HepG2 (cell line): ENCODE data around the gene TSPAN31. TPM values are rescaled to one million over a fixed set of nuclear protein-coding genes. Genes with fewer than 3 reads are reported as not detected.

Source experiments
- ARNTL ChIP-seq: sonication (generic); formaldehyde crosslinking; IDR thresholded peaks from 2 replicates; pipeline ENCODE4 v1.4.0; 2020; ENCODE audit warnings: mild to moderate bottlenecking, missing genetic modification reagents
- ETV6 ChIP-seq: sonication (generic); formaldehyde crosslinking; conservative IDR thresholded peaks from 2 replicates; pipeline ENCODE4 v1.4.0; 2020; ENCODE audit warnings: missing genetic modification reagents
- GLI4 ChIP-seq: sonication (generic); formaldehyde crosslinking; IDR thresholded peaks from 2 replicates; pipeline ENCODE4 v1.5.1; 2020; ENCODE audit warnings: missing genetic modification reagents, mild to moderate bottlenecking, moderate library complexity, borderline replicate concordance
- MXD4 ChIP-seq: IDR thresholded peaks from 2 replicates; pipeline ENCODE4 v1.6.1; 2016; ENCODE audit warnings: mild to moderate bottlenecking, missing biosample characterization, missing genetic modification reagents
- NCOA1 ChIP-seq: sonication (generic); formaldehyde crosslinking; IDR thresholded peaks from 2 replicates; pipeline ENCODE4 v1.9.0; 2021; ENCODE audit warnings: missing genetic modification reagents
- SALL1 ChIP-seq: sonication (generic); formaldehyde crosslinking; IDR thresholded peaks from 2 replicates; pipeline ENCODE4 v1.8.0; 2022; ENCODE audit warnings: mild to moderate bottlenecking, missing genetic modification reagents
- SRSF9 ChIP-seq: fragments of 200-400 bp; formaldehyde crosslinking; IDR thresholded peaks from 2 replicates; pipeline ENCODE4 v1.6.1; 2018; ENCODE audit warnings: borderline replicate concordance, mild to moderate bottlenecking, low read depth, low read length; ENCODE audit not compliant: insufficient read depth, poor library complexity, severe bottlenecking
- XBP1 ChIP-seq: sonication (generic); formaldehyde crosslinking; IDR thresholded peaks from 2 replicates; pipeline ENCODE4 v1.5.0; 2020; ENCODE audit warnings: missing genetic modification reagents
- YY1 ChIP-seq: IDR thresholded peaks from 2 replicates; pipeline ENCODE4 v1.6.1; 2011; ENCODE audit warnings: low read length, low read depth, moderate library complexity, mild to moderate bottlenecking; ENCODE audit not compliant: insufficient read depth, insufficient replicate concordance
- ZFYVE20 ChIP-seq: sonication (generic); formaldehyde crosslinking; IDR thresholded peaks from 2 replicates; pipeline ENCODE4 v1.8.0; 2023; ENCODE audit warnings: low read depth, mild to moderate bottlenecking, moderate library complexity, missing genetic modification reagents, borderline replicate concordance
- ZNF138 ChIP-seq: sonication (generic); formaldehyde crosslinking; IDR thresholded peaks from 2 replicates; pipeline ENCODE4 v1.5.0; 2020; ENCODE audit warnings: mild to moderate bottlenecking, low read depth, missing genetic modification reagents
- ZNF337 ChIP-seq: sonication (generic); formaldehyde crosslinking; IDR thresholded peaks from 2 replicates; pipeline ENCODE4 v1.5.1; 2020; ENCODE audit warnings: missing genetic modification reagents, low read depth, mild to moderate bottlenecking, borderline replicate concordance
- ZNF607 ChIP-seq: sonication (generic); formaldehyde crosslinking; IDR thresholded peaks from 2 replicates; pipeline ENCODE4 v1.5.1; 2020; ENCODE audit warnings: missing genetic modification reagents, mild to moderate bottlenecking, borderline replicate concordance
- ZNF615 ChIP-seq: sonication (generic); formaldehyde crosslinking; IDR thresholded peaks from 2 replicates; pipeline ENCODE4 v1.5.0; 2020; ENCODE audit warnings: mild to moderate bottlenecking, missing genetic modification reagents, borderline replicate concordance
- ZNF670 ChIP-seq: sonication (generic); formaldehyde crosslinking; IDR thresholded peaks from 2 replicates; pipeline ENCODE4 v1.8.0; 2022; ENCODE audit warnings: mild to moderate bottlenecking, missing genetic modification reagents, borderline replicate concordance
- ZNF766 ChIP-seq: sonication (generic); formaldehyde crosslinking; IDR thresholded peaks from 2 replicates; pipeline ENCODE4 v1.5.0; 2020; ENCODE audit warnings: missing genetic modification reagents, borderline replicate concordance
- ZNF790 ChIP-seq: sonication (generic); formaldehyde crosslinking; IDR thresholded peaks from 2 replicates; pipeline ENCODE4 v1.8.0; 2022; ENCODE audit warnings: missing genetic modification reagents, mild to moderate bottlenecking, borderline replicate concordance
- polyA plus RNA-seq, 8 experiments: library from polyadenylated mRNA; depleted of rRNA in 3 of 8; stranded (reverse) in 7 of 8; unstranded in 1 of 8; fragments of >200 nt; fragmentation: Illumina TruSeq in 4 of 8; extraction: Trizol in 4 of 8; gene quantifications; 2 replicates each; pipeline versions ENCODE4 v1.2.1 to v1.2.3, GENCODE V29; 2011 to 2016; ENCODE audit warnings: low read depth in 4 of 8, missing spikeins in 1 of 8, mixed read lengths in 1 of 8; ENCODE audit not compliant: insufficient read depth in 1 of 8
- total RNA-seq, 5 experiments: library from RNA; depleted of rRNA; stranded (reverse); fragments of >200 nt; fragmentation: Illumina TruSeq; extraction: Trizol; gene quantifications; 2 replicates each; pipeline ENCODE4 v1.2.3, GENCODE V29; 2016; ENCODE audit warnings: low read depth in 1 of 5
- TF ChIP-seq, protein P1 (sequence below): sonication (generic); formaldehyde crosslinking; conservative IDR thresholded peaks from 2 replicates; pipeline ENCODE4 v1.4.0; 2020; ENCODE audit warnings: missing genetic modification reagents
- TF ChIP-seq, protein P2 (sequence below): sonication (generic); formaldehyde crosslinking; IDR thresholded peaks from 2 replicates; pipeline ENCODE4 v1.8.0; 2022; ENCODE audit warnings: mild to moderate bottlenecking, missing genetic modification reagents; ENCODE audit not compliant: insufficient replicate concordance
- TF ChIP-seq, protein P3 (sequence below): IDR thresholded peaks from 2 replicates; pipeline ENCODE4 v1.6.1; 2018; ENCODE audit warnings: missing genetic modification reagents
- TF ChIP-seq, protein P4 (sequence below): sonication (generic); formaldehyde crosslinking; IDR thresholded peaks from 2 replicates; pipeline ENCODE4 v1.8.1; 2022; ENCODE audit warnings: mild to moderate bottlenecking, missing genetic modification reagents
- TF ChIP-seq, protein P5 (sequence below): sonication (generic); formaldehyde crosslinking; IDR thresholded peaks from 2 replicates; pipeline ENCODE4 v1.5.0; 2020; ENCODE audit warnings: missing genetic modification reagents

TSPAN31 gene
- total and polyA plus RNA-seq, 2 of the 13 experiments (the other 11 are each of a cell fraction or from before 2014, with no cell fraction given): 10.4 to 24.6 TPM

DNA sequence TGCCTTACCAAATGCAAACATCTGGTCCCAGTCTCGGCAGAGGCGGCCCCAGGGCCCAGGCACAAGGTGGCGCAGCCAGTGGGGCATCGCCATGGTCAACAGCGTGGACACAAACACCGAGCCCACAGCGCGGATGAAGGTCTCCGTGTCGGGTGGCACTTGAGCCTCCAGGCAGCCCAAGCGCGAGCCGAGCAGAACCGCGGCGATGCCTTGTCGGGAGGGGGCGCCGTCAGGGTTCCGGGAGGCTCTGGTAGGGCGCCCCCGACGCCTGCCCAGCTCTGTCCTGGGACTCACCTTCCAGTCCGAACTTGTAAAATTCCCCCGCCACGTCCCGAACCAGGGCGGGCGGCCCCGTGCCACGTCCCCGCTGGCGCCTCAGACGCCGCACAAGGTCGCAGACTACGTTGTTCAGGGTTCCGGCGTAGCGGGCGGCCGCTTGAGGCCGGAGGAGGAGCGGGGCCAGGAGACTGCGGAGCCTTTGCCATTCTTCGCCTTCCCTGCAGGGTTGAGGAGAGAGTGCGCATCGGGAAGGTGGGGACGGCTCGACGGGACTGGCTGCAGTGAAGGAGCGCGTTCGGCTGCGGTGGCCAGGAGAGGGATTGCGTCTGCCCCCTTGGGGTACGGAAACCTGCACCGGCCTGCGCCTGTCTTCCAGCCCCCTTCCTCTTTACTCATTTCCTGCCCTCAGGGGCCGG lies 20.3 kb downstream of the TSPAN31 start (continued):
- TF ChIP-seq, protein P1, sequence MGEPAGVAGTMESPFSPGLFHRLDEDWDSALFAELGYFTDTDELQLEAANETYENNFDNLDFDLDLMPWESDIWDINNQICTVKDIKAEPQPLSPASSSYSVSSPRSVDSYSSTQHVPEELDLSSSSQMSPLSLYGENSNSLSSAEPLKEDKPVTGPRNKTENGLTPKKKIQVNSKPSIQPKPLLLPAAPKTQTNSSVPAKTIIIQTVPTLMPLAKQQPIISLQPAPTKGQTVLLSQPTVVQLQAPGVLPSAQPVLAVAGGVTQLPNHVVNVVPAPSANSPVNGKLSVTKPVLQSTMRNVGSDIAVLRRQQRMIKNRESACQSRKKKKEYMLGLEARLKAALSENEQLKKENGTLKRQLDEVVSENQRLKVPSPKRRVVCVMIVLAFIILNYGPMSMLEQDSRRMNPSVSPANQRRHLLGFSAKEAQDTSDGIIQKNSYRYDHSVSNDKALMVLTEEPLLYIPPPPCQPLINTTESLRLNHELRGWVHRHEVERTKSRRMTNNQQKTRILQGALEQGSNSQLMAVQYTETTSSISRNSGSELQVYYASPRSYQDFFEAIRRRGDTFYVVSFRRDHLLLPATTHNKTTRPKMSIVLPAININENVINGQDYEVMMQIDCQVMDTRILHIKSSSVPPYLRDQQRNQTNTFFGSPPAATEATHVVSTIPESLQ (CRISPR knock-in tag): no peak
- no peak for TF ChIP-seq ZNF607 (CRISPR knock-in tag)
- TF ChIP-seq GLI4: no peak
- TF ChIP-seq SRSF9: no peak
- no peak for TF ChIP-seq NCOA1
- TF ChIP-seq YY1: no peak
- 0 out of 2 replicates have a peak, but pooled peaks have one; percentile 30 for TF ChIP-seq ETV6 (CRISPR knock-in tag)
- TF ChIP-seq, protein P2, sequence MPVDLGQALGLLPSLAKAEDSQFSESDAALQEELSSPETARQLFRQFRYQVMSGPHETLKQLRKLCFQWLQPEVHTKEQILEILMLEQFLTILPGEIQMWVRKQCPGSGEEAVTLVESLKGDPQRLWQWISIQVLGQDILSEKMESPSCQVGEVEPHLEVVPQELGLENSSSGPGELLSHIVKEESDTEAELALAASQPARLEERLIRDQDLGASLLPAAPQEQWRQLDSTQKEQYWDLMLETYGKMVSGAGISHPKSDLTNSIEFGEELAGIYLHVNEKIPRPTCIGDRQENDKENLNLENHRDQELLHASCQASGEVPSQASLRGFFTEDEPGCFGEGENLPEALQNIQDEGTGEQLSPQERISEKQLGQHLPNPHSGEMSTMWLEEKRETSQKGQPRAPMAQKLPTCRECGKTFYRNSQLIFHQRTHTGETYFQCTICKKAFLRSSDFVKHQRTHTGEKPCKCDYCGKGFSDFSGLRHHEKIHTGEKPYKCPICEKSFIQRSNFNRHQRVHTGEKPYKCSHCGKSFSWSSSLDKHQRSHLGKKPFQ: no peak
- TF ChIP-seq ARNTL: no peak
- no peak for TF ChIP-seq XBP1 (CRISPR knock-in tag)
- TF ChIP-seq, protein P3, sequence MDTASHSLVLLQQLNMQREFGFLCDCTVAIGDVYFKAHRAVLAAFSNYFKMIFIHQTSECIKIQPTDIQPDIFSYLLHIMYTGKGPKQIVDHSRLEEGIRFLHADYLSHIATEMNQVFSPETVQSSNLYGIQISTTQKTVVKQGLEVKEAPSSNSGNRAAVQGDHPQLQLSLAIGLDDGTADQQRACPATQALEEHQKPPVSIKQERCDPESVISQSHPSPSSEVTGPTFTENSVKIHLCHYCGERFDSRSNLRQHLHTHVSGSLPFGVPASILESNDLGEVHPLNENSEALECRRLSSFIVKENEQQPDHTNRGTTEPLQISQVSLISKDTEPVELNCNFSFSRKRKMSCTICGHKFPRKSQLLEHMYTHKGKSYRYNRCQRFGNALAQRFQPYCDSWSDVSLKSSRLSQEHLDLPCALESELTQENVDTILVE (CRISPR knock-in tag): no peak
- no peak for TF ChIP-seq ZNF766 (CRISPR knock-in tag)
- no peak for TF ChIP-seq ZNF615 (CRISPR knock-in tag)
- no peak for TF ChIP-seq ZNF790
- TF ChIP-seq, protein P4, sequence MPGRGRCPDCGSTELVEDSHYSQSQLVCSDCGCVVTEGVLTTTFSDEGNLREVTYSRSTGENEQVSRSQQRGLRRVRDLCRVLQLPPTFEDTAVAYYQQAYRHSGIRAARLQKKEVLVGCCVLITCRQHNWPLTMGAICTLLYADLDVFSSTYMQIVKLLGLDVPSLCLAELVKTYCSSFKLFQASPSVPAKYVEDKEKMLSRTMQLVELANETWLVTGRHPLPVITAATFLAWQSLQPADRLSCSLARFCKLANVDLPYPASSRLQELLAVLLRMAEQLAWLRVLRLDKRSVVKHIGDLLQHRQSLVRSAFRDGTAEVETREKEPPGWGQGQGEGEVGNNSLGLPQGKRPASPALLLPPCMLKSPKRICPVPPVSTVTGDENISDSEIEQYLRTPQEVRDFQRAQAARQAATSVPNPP (CRISPR knock-in tag): 0 out of 2 replicates have a peak, but pooled peaks have one; percentile 37
- no peak; the same call in 1 of the 2 replicates for TF ChIP-seq ZFYVE20 (CRISPR knock-in tag)
- TF ChIP-seq, protein P5, sequence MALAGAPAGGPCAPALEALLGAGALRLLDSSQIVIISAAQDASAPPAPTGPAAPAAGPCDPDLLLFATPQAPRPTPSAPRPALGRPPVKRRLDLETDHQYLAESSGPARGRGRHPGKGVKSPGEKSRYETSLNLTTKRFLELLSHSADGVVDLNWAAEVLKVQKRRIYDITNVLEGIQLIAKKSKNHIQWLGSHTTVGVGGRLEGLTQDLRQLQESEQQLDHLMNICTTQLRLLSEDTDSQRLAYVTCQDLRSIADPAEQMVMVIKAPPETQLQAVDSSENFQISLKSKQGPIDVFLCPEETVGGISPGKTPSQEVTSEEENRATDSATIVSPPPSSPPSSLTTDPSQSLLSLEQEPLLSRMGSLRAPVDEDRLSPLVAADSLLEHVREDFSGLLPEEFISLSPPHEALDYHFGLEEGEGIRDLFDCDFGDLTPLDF (CRISPR knock-in tag): no peak
- no peak for TF ChIP-seq MXD4 (CRISPR knock-in tag)
- no peak for TF ChIP-seq ZNF670 (CRISPR knock-in tag)
- TF ChIP-seq SALL1 (CRISPR knock-in tag): peak; percentile 41; the same call in 1 of the 2 replicates
- TF ChIP-seq ZNF138 (CRISPR knock-in tag): no peak; the same call in 1 of the 2 replicates
- no peak for TF ChIP-seq ZNF337 (CRISPR knock-in tag)
